Activated CD8-positive, alpha-beta memory T cell treated with anti-CD3 and anti-CD28 coated beads, Interleukin-2, amount 50 U/mL, for 24 hours (primary cell): ENCODE data around the gene IQGAP2.
"Not testable (repeated sequence)": the region's sequence is repeated elsewhere in the genome, so short reads cannot be mapped to it uniquely, and the experiment has no call there.

Source experiments
- DNase-seq: peaks from one replicate; pipeline ENCODE4 v3.0.0-alpha.2; 2020; ENCODE audit errors: extremely low read depth

The IQGAP2 gene

DNA sequence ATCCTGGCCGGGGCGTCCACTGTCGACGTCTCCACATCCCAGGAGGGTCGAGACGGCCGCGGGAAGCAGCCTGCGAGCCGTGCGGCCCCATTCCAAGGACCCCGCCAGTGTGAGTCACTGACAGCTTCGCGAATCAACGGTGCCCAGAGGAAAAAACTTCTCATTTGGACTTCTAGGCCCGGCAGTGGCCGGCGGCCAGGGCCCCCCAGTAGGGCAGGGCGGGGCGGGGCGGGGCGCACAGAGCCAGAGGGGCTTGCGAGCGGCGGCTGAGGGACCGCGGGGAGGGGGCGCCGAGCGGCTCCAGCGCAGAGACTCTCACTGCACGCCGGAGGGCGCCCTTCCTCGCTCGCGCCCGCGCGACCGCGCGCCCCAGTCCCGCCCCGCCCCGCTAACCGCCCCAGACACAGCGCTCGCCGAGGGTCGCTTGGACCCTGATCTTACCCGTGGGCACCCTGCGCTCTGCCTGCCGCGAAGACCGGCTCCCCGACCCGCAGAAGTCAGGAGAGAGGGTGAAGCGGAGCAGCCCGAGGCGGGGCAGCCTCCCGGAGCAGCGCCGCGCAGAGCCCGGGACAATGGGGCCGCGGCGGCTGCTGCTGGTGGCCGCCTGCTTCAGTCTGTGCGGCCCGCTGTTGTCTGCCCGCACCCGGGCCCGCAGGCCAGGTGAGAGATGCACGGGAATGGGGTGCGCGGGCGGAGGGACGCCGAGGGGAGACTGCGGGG is 312.8 kb downstream of the IQGAP2 start, which contains the start of gene F2R:
TSS of gene F2R (plus strand) at position 391 of the 720 bp plus-strand sequence. CDS start at position 573, 182 bp downstream.
- DNase-seq = no peak

- no peak for DNase-seq
These were observed 313.5 kb downstream of the IQGAP2 start for GRCh38 chr5:76716456-76717157.

DNA sequence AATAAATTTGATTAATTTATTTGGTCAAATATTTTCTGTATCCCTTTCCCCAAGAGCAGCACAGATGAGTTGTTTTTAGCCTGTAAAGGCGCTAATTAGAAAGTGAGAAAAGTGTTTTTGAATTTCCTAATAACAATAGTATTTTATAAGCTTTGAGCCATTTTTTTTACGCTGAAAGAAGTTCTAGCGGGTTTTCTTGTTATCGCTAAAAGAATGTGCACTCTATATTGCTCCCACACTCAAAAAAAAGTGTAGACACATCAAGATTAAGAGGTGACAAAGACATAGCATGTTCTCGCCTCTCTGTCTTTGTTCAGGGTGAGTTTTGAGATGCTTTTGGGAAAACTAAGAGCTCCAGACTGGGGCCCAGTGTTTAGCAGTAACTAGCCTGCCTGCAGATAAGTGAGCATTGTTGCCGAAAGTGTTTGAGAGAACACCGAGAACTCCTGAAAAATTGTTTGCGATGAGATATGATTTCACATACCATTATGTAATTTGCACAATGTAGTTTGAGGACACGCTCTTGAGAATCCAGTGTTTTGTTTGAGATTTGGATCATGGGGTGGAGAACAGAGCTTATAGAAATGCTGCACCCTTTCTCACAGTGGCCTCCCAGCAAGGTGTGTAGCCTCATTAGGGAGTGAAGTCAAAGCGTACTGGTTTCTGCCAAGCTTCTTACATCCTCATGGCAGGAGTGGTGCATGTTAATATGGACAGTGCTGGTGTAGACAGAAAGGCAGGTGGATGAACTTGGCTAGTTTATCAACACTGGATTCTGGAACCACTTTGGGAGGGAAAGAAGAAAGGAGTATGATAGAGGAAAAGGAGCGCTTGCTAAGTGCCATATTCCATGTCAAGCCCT is 314.4 kb downstream of the IQGAP2 start:
- no peak for DNase-seq

GRCh38 chr5:76718381-76718832 is 315.3 kb downstream of the IQGAP2 start:
- DNase-seq = no peak

- no peak for DNase-seq
These were observed 315.8 kb downstream of the IQGAP2 start for GRCh38 chr5:76718880-76719279.

DNA sequence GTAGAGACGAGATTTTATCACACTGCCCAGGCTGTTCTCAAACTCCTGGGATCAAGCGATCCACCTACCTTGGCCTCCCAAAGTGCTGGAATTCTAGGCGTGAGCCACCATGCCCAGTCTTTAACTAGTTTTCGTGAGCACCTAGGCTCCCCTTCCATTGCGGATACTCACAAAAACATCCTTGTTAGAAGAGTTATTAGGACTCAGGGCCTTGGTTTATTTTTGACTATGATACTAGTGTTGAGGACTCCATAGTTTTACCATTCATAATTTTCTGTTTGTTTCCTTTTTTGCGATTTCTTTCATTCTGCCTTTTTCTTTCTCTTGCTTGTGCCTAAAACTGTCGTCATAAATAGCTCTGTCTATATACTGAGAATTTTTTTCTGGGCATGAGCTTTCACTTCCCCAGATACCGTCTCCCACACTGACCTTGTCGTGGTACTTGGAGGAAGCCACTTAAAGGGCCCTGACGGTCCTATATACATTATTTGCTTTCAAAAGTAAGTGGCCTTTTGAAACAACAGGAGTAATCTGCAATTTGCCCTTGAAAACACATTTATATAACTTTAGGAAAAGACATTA is 318.0 kb downstream of the IQGAP2 start:
- DNase-seq = no peak

- DNase-seq = no peak
These were observed 320.2 kb downstream of the IQGAP2 start for GRCh38 chr5:76723266-76723665.

GRCh38 chr5:76723906-76724305 is 320.8 kb downstream of the IQGAP2 start:
- no peak for DNase-seq

DNA sequence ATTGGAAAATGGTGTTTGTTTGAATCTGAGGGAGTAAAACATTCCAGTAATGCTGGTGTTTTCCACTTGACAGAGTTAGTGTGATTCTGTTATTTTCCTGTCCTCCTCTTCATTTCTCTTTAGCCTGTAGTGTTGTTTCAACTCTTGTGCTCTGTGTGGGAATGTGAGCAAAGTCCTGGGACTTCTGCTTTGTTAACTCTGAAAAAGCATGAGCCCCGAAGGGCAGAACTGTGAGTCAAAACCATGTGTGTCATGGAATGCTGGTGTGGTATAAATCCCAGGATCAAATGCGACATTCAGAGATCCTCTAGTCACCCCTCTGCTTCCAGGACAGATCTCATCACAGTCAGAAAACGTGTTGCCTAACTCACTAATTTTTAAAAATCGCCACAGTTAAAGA is 321.8 kb downstream of the IQGAP2 start:
- DNase-seq = no peak

DNA sequence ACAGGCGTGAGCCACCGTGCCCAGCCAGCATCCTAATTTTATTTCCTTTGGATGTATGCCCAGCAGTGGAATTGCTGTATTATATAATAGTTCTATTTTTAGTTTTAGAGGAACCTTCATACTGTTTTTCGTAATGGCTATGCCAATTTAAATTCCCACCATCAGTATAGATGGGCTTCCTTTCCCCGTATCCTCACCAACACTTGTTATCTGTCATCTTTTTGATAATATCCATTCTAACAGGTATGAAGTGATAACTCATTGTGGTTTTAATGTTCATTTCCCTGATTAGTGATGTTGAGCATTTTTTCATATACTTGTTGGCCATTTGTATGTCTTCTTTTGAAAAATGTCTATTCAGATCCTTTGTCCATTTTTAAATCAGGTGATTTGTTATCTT is 325.9 kb downstream of the IQGAP2 start:
- DNase-seq = no peak

- DNase-seq = no peak
These were observed 326.5 kb downstream of the IQGAP2 start for GRCh38 chr5:76729373-76730290.

- DNase-seq = no peak
These were observed 329.4 kb downstream of the IQGAP2 start for GRCh38 chr5:76732405-76733048.

GRCh38 chr5:76733049-76733417 is 329.9 kb downstream of the IQGAP2 start:
- no peak for DNase-seq

DNA sequence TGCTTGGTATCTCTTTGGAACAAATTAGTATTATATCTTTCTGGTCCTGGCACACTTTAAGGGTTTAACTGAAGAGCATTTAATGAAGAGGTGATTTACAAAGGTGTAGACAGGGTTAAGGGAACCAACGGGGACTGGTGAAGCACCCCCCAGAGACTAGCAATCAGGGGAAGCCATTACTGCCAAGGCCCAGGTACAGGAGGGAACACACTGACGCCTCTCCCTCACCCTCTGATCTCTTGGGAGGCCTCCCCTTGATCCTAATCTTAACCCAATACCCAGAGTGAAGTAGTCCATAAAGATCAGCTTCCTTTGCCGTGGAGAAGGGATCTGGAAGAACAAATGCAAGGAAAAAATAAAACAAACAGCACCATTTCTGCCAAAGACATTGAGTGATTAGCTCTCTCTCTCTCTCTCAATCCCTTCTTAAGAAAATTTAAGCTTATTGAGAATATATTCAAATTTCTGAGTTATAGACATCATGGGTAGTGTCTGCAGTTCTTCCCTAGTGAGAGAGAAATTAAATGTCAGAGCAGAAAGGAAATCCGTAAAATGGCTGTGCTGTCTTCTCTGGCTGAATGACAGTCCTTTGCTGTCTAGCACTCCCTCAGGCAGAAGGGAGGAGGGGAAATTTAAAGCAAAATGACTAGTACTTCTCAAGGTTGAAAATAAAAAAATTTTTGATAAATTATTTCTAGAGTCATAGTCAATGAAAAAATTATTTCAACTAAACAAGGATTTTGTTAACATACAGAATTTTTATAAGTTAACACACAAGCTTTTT is 332.9 kb downstream of the IQGAP2 start:
- DNase-seq = no peak

DNA sequence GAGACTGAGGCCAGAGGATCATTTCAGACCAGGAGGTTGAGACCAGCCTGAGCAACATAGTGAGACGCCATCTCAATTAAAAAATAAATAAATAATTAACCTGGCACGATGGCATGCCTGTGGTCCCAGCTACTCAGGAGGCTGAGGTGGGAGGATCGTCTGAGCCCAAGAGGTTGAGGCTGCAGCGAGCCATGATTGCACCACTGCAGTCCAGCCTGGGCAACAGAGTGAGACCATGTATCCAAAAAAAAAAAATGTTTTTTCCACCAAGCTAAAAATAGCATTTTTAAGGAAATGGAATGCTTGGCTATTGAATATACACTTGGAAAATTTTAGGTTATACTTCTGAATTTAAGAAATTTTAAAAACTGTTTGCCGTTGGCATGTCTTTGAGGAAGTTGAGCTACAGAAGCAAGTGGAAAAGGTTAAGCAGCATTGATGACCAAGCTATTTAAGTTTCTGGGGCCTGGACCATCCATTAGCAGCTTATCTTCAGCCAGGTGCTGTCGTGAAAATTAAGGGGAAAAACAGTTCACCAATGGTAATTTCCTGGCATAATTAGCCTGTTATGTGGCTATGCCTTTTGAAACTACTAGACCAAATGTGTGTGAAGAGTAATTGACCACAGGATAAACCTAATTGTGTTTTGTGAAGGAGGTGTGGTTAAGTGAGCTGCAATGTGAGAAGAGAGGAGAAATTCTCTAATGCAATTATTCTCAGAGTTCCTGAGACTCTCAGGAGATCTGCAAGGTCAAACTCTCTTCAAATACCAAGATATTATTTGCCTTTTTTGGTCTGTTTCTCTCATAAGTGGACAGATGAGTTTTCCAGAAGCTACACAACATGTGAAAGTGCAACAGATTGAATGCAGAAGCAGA is 333.8 kb downstream of the IQGAP2 start:
- DNase-seq = no peak

- DNase-seq = no peak
These were observed 334.8 kb downstream of the IQGAP2 start for GRCh38 chr5:76737846-76738245.

DNA sequence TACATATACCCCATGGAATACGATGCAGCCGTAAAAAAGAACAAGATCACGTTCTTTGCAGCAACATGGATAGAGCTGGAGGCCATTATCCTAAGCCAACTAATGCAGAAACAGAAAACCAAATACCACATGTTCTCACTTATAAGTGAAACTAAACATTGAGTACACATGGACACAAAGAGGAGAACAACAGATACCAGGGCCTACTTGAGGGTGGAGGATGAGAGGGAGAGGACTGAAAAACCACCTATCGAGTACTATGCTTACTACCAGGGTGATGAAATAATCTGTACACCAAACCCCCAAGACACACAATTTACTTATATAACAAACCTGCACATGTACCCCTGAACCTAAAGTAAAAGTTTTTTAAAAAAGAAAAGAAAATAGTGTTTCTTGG is 338.4 kb downstream of the IQGAP2 start:
- DNase-seq = not testable (repeated sequence)

DNA sequence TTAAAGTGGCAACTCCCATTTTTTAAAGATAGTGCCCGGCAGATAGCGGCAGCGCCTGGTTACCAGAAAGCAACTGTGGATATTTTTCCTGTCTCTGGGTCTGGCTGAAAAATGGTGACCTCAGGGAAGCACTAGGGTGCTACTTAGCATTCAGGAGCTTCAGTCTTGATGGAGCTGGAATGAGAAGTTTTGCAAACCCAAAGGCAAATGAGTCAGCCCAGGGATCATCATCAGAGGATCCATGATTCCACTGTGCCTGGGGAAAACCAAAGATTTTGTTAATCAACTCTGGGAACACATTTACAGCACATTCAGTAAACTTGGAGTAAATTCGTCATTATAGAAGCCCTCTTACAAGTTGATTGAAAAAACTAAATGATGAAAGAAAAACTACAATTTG is 339.5 kb downstream of the IQGAP2 start:
- DNase-seq = no peak

DNA sequence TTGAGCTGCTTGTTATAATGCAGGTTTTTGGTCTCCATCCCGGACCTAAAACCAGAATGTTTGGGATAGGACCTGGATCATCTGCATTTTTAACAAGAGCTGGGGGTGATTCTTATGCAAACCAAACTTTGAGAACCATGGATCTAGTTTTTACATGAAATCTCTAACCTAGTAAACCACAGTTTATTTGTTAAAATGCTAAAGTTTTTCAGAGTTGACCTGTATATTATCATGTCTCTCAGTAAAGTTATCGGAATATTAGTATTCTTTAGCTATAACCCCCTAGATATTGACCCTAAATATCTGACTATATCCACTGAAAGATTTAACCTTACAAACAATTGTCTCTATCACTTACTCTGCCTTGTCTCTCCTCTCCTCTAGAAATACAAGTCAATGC is 341.5 kb downstream of the IQGAP2 start:
- DNase-seq = no peak
